HG02970 (cell line): Measurements from ENCODE around the gene ALOX15.
"Not testable (repeated sequence)": the region's sequence is repeated elsewhere in the genome, so short reads cannot be mapped to it uniquely, and the experiment has no call there.

Source experiments
- ATAC-seq: cut with Tn5 transposase; IDR thresholded peaks from one replicate; pipeline ENCODE4 v1.9.1; 2021; ENCODE audit warnings: mild to moderate bottlenecking, moderate library complexity, moderate number of reproducible peaks; ENCODE audit not compliant: unreplicated experiment, low FRiP score

ALOX15 gene

DNA sequence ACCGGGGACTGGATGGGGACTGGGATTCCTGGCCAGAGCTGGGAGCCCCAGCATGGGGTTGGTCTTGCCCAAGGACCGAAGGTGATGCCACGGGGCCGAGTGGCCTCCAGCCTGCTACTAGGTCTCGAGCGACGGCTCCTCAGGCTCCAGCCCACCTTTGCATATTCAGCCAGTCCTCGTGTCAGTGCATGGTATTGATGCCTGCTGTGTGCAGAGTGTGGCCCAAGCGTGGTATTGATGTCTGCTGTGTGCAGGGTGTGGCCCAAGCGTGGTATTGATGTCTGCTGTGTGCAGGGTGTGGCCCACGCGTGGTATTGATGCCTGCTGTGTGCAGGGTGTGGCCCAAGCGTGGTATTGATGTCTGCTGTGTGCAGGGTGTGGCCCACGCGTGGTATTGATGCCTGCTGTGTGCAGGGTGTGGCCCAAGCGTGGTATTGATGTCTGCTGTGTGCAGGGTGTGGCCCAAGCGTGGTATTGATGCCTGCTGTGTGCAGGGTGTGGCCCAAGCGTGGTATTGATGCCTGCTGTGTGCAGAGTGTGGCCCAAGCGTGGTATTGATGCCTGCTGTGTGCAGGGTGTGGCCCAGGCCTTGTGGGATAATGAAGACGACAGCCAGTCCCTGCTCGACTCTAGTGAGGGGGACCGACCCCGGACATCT, 45.7 kb downstream of the ALOX15 start:
- ATAC-seq: not testable (repeated sequence)

DNA sequence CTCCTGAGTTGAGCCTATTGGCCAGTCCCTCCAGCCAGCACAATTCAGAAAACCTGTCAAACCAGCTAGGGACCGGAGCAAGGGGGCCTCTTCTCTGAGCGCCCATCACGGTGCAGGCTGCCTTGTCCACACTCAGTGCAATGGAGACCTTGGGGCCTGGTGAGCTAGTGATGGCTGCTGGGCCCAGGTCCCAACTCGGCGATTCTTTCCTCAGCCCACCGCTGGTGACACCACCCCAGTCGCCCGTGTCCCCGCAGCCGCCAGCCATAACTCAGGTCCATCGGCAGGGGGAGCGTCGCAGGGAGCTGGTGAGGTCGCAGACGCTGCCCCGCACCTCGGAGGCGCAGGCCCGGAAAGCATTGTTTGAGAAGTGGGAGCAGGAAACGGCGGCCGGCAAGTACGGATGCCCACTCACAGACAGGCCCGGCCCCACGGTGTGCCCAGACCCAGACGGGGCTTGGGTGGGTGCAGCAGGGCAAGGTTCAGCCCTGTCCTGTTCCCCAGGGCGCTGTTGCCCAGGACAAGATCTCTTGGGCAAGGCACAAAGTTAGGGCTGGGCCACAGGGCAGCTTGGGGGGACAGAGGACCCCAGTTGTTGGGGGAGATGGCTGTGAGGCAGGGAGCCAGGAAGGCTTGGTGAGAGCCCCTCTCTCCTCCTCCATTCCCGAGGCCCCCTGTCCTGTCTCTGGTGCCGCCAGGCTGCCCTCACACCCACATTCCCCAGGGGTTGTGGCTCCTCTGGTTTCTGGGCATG, 46.4 kb downstream of the ALOX15 start:
- no peak for ATAC-seq

DNA sequence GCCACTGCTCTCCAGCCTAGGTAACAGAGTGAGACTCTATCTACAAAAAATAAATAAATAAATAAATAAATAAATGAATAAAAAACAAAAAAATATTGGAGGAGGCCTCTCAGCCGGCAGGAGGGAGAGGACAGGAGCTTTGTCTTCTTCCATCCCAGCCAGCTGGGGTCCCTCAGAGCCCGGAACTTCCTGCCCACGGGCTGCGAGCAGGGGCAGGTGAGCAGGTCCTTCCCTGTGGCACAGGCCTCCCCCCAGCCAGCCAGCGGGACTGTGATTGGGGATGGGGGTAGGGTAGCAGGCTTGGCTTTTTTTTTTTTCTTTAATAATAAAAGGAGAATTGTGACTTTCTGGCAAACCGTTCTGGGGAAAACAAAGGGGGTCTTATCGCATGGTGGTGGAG, 47.1 kb downstream of the ALOX15 start:
- no peak for ATAC-seq

DNA sequence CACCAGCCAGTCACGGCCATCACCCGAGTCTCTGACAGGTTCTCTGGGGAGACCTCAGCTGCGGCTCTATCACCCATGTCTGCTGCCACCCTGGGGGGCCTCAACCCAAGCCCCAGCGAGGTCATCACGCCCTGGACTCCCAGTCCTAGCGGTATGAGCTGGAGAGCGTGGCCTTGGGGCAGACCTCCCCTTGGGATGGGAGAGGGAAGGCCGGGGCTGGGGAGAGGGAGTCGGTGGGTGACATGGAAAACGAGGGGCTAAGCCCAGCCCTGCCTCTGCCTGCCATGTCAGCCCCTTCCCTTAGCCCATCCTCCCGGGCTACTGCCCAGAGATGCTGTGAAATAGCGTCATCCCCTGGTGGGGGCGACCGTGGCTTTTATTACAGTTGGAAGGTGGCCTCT, 48.5 kb downstream of the ALOX15 start:
- ATAC-seq: no peak

DNA sequence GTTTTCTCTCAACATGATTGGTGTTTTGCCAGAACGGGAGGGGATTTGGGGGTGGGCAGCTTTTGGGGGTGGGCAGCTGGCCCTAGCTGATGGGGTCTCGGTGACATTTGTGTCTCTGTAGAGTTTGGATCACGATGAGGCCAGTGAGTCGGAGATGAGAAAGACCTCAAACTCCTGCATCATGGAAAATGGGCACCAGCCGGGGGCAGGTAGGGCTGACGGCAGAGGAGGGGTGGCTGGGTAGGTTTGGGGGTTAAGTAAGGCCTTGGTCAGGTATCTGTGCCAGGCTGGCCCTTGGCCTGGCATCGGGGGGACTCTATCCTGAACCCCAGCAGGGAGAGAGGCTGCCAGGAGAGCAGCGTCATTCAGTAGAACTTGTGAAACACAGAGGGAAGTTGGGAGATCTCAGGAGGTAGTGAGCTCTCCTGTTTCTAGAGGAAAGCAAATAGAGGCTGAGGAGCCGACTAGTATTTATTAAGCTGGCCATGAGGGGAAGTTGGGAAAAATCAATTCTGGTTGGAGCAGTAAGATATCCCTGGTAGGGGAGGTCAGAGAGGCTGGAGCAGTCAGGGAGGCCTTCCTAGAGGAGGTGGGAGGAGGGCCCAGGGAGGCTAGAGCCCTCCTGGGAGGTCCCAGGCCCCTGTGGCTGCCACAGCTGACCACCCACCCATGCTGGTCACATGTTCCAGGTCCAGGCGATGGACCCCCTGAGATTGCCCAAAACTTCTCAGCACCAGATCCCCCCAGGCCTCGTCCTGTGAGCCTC, 49.1 kb downstream of the ALOX15 start:
- no peak for ATAC-seq

DNA sequence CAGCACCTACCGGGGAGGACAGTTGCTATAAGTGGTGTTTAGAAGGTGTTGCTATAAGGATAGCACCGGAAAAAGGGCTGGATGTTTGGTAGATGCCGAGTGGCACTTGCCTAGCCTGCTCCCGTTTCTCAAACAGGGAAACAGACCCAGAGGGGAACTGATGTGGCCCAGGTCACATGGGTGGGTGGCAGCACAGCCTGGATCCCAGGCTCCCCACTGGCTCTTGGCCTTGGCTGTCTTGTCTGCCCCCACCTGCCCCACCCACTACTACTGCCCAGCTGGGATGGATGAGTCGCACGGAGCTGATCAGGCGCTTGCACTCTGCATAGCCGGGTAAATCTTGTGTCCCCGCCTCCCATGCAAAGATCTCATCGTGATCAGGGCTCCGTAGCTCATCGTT, 49.9 kb downstream of the ALOX15 start:
- ATAC-seq: no peak

DNA sequence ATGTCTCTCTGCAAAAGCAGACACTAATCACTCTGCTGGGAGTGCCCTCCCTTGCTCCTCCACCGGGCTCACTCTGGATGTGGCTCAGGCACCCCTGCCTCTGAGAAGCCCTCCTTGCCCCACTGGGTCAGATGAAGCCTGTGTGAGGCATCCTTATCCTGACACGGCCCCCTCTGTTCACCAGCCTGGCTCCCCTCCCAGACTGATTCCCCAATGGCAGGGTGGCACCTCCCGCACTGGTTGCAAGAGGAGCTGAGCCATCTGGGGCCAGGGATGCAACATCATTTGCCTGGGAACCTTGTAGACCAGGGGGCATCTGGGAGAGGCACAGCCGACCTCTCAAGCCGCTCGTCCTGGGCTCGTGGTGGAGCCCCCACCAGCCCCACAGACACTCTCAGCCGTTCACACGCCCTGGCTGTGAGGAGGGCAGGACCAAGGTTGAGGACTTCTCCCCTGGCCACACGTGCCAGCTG, 50.5 kb downstream of the ALOX15 start:
- ATAC-seq: no peak

DNA sequence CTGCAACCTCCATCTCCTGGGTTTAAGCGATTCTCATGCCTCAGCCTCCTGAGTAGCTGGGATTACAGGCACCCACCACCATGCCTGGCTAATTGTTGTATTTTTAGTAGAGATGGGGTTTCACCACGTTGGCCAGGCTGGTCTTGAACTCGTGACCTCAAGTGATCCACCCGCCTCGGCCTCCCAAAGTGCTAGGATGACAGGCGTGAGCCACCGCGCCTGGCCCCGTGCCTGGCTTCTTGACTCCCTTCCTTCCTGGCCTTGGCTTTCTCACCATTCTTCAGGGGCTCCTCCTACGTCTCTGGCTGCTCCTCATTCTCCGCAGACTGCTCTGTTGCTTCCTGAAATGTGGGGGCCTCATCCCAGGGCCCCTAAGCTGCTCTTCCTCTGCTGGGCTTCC, 51.4 kb downstream of the ALOX15 start:
- not testable (repeated sequence) for ATAC-seq

DNA sequence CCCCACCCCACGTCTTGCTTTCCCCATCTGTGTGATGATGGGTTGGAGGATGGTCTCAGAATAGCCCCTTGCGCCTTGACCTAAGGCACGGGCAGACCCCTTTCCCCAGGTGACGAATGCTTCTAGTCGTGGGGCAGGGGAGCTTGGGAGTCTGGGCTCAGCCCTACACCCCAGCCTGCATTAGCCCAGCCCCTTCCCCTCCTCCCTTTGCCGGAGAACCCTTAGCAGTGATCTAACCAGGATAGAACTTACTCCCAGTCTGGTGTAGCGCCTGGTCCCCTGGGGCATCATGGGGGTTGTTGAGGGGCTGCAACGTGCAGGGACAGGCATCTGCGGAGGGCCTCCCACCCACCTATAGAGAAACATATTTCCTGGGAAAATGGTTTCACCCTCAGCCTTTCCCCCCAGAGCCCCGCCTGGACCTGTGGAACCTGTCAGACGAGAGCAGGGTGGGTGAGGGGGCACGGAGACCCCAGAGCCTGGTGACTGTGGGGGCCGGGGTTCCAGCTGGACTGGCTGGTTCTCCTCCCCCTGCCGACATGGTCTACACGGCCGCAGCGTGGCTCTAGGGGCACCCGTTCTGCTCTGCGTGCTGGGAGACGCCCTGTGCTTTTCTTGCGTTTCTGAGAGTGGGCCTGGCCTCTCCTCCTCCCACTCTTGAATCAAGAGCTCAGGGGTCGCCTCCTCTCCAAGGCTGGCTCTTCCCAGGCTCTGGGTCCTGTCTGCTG, 52.4 kb downstream of the ALOX15 start:
- ATAC-seq: no peak

DNA sequence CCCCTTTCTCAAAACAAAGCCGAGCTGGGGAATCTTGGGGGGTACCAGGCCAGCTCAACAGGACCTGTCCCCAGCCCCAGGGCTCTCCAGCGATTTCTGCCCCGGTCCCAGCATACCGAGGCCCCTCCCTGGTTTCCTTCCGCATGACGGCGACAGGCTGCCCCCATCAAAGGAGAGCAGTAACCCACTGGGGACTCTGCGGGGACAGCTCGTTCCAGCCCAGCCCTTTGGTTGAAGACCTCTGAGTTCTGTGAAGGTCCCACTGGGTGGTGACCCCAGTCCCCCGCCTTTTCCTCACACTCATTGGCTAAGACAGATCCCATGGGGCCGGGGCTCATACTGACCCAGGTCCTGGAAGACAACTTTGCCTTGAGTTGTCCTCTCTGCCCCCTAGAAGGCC, 53.1 kb downstream of the ALOX15 start:
- no peak for ATAC-seq

DNA sequence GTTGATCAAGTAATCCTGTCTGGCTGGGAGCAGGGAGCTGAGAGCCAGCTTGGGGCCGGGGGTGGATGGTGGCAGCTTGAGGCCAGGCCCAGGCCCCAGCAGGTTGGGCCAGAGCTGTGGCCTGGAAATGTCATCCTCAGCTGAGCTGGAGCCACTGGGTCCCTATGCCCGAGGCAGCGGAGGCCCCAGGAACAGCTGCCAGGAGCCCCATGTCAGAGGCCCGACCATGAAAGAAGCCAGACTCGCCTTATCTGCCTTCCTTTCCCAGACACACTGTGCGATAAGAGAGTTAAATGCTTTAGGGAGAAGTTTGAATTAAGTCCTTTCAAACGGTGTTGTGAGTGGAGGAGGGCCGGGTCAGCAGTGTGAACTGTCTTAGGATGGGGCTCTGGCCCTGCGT, 53.7 kb downstream of the ALOX15 start:
- ATAC-seq: no peak

DNA sequence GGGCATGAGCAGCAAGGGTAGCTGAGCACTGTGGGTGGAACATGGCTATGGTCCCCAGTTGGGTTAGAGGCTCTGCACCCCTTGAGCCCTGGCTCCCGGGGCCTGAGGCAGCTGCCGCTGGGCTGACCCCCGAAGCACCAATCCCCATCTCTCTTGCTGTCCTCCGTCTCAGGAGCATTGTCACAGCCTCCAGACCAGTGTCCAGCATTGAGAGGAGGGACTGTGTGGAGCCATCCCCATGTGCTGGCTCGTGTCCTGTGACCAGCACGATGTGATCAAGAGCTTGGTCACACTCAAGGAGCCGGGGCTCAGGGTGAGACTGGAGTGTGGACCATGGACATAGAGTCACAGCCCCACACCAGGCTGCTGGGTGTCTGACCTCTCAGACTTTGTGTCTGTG, 54.3 kb downstream of the ALOX15 start:
- no peak for ATAC-seq

DNA sequence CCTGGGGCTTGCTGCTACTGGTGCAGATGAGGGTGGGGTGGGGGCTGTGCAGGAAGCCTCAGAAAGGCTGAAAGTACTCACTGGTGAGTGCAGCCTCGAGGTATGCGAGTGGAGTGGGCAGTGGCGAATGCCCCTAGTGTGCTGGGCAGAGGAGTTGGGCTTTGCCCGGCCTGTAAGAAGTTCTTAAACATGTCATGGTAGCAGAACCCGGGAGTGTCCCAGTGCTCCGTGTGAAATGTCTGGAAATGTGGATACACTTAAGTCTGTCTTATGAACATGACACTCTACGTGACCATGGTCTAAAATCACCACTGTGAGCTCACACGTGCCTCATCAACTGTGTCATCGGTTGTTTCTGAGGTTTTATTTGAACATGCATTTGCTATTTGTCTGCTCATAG, 55.4 kb downstream of the ALOX15 start:
- ATAC-seq: no peak

DNA sequence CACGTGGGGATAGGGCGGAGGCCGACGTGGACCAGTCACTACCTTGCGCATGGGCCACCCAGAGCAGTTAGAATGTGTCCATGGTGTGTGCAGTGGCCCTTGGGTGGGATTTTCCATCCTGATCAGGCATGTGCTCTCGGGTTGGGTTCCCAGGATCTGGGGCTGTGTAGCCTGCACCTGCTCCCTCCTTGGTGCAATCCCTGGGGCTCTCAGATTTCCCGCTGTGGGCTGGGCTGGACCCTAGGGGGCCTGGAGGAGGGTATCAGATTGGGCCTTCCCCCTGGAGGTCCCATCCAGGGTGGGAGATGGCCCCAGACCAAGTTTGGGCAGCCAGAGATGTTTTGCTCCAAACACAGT, 55.9 kb downstream of the ALOX15 start:
- ATAC-seq: no peak

DNA sequence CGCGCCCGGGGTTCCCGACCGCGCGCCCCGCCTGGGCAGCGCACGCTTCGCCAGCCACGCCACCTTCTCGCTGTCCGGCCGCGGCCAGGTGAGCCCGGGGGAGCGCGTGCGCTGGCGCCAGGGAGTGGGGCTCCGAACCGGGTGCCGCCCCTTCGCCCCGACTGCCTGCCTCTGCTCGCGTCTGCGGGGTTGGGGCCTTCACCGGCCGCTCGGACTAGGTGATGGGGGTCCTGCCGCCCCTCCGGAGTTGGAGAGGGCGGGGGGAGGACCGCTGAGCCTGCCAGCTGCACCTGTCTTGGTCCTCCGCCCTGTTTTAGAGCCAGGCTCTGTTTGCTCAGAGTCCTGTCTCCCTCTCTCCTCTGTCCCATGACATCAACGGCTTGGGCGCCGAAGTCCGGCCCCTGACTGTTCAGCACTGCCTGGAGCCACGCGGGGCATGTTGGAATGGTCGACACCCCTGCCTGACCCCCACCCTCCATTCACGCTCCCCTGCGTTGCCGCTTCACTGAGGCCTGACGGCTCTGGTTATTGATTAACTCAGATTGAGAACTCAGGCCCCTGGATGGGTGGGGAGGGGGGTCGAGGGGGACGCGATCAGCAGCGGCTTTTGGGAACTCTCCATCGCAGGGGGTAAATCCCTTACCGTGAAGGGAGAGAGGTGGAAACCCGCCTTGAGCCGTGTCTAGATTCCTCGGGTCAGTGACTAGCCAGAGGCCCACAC, 56.4 kb downstream of the ALOX15 start:
- ATAC-seq: no peak

DNA sequence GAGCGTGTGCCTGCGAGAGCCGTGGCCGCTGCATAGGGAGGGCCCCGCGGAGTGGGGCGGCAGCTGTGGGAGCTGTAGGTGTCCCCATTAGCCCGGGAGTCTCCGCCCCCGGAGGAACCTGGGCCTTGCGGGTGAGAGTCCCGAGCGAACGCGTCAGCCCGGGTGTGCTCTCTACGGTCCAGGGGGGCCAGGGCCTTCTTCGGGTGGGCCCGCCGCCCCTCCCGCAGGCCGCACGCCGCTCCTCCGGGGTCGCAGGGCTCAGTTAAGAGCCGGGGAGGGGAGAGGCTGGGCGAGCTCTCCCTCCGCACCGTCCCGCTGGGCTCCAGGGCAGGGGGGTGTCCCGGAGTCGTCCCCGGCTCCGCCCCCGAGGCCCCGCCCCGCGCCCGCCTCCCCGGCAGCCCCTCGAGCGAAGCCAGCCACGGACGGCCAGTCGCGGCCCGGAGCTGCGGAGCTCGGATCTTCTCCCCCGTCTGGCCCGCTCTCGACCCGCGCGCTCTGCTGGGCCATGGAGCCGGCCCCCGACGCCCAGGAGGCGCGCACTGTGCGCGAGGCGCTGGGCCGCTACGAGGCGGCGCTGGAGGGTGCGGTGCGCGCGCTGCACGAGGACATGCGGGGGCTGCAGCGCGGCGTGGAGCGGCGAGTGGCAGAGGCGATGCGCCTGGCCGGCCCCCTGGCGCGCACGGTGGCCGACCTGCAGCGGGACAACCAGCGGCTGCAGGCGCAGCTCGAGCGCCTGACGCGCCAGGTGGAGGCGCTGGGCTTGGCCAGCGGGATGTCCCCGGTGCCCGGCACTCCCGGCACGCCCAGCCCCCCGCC, 57.2 kb downstream of the ALOX15 start, which contains the start of gene SMTNL2:
TSS of gene SMTNL2 (plus strand) at position 429 of the 816 bp plus-strand sequence. CDS start at position 506, 77 bp downstream.
- ATAC-seq: no peak

DNA sequence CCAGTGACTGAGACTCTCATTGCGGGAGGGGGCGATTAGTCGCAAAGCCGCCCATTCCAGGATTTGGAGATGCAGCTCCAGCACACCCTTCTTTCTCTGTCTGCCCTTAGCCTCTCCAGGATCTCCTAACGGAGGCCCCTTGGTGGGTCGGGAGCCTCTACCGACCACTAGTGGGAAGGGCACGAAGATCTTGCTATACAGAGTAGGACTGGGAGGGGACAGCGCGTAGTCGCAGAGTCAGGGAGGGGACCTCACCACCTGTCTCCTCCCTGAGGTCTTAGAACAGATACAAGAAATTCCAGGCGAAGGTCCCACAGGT, 57.7 kb downstream of the ALOX15 start:
- ATAC-seq: no peak

DNA sequence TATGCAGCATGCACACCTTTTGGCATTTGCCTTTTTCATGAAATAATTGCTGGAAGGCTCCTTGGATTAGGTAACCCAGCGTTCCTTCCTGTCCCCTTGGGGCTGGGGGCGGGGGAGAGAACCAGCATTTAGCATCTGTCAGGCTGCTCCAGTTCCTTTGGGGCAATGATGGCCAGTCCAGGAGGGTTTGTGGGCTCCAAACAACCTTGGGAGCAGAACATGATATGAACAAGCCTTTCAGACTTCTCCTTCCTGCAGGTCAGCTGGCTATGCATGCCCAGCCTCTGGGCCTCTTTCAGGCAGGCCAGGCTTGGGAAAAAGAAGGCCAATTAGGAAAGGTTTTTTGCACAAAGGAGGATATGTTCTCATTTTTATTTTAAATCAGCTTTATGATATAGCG, 58.3 kb downstream of the ALOX15 start:
- ATAC-seq: no peak

DNA sequence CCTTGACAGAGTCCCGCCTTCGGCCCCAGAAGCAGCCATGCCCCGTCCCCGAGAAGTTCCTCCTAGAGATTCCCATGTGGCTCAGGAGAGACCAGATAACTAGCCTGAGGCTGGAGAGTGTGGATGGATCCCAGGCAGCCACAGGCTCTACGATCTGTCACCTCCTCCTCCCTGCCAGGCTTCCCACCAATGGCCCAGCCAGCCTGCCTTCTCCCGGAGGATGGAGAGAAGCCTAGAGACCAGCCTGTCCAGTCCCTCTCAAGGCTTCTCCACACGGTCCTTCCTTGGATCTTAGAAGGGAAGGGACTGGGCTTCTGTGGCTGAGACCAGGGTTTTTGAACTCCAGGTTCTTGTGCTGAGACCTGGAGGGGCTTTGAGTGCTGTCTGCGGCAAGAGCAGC, 58.8 kb downstream of the ALOX15 start:
- no peak for ATAC-seq
